HG03457 (cell line): ENCODE data around the gene ATF6.
"Not testable (repeated sequence)": the region's sequence is repeated elsewhere in the genome, so short reads cannot be mapped to it uniquely, and the experiment has no call there.

Experiments used
- ATAC-seq: cut with Tn5 transposase; IDR thresholded peaks from one replicate; pipeline ENCODE4 v1.9.1; 2021; ENCODE audit warnings: moderate number of reproducible peaks; ENCODE audit not compliant: unreplicated experiment

ATF6 gene

GRCh38 chr1:161778522-161778921 is 12.4 kb downstream of the ATF6 start:
- ATAC-seq, result no peak

GRCh38 chr1:161779393-161779792 is 13.3 kb downstream of the ATF6 start:
- no peak for ATAC-seq

GRCh38 chr1:161781995-161782394 is 15.9 kb downstream of the ATF6 start:
- no peak for ATAC-seq

GRCh38 chr1:161782886-161783285 is 16.8 kb downstream of the ATF6 start:
- no peak for ATAC-seq

GRCh38 chr1:161784968-161785367 is 18.8 kb downstream of the ATF6 start:
- no peak for ATAC-seq

GRCh38 chr1:161787355-161787754 is 21.2 kb downstream of the ATF6 start:
- no peak for ATAC-seq

- no peak for ATAC-seq
Observed at GRCh38 chr1:161790587-161791317, 24.6 kb downstream of the ATF6 start.

- ATAC-seq, result no peak
Observed at GRCh38 chr1:161791904-161792655, 26.0 kb downstream of the ATF6 start.

GRCh38 chr1:161792740-161793139 is 26.6 kb downstream of the ATF6 start:
- ATAC-seq, result no peak

GRCh38 chr1:161799792-161800191 is 33.7 kb downstream of the ATF6 start:
- no peak for ATAC-seq

GRCh38 chr1:161801955-161802354 is 35.8 kb downstream of the ATF6 start:
- ATAC-seq, result no peak

- no peak for ATAC-seq
Observed at GRCh38 chr1:161803181-161803580, 37.1 kb downstream of the ATF6 start.

GRCh38 chr1:161805399-161806197 is 39.5 kb downstream of the ATF6 start:
- ATAC-seq, result no peak

GRCh38 chr1:161809202-161809601 is 43.1 kb downstream of the ATF6 start:
- not testable (repeated sequence) for ATAC-seq

GRCh38 chr1:161809656-161810055 is 43.5 kb downstream of the ATF6 start:
- not testable (repeated sequence) for ATAC-seq

GRCh38 chr1:161810780-161811179 is 44.7 kb downstream of the ATF6 start:
- ATAC-seq, result no peak

GRCh38 chr1:161816201-161816600 is 50.1 kb downstream of the ATF6 start:
- no peak for ATAC-seq

- no peak for ATAC-seq
Observed at GRCh38 chr1:161817176-161817730, 51.1 kb downstream of the ATF6 start.

GRCh38 chr1:161820914-161821313 is 54.8 kb downstream of the ATF6 start:
- ATAC-seq, result no peak

GRCh38 chr1:161824618-161825017 is 58.5 kb downstream of the ATF6 start:
- ATAC-seq, result no peak

GRCh38 chr1:161825831-161826230 is 59.7 kb downstream of the ATF6 start:
- ATAC-seq, result no peak
